ENCODE measurements around the gene SYNE3. TPM values are rescaled to one million over a fixed set of nuclear protein-coding genes. Genes with fewer than 3 reads are reported as not detected.

SYNE3 gene
- total and polyA plus RNA-seq, 4 donors = 0.47 to 9.0 (median 4.7) TPM

GRCh38 chr14:95502381-95502950, 14.0 kb downstream of the SYNE3 start:
- H3K27me3 ChIP-seq (ENCODE audit: control insufficient read depth in 4 of 4, insufficient read depth in 4 of 4, low read length in 3 of 4) = no peaks in the 10 kb centered on the region
- no peak for DNase-seq (ENCODE audit: low spot score)
- H3K9me3 ChIP-seq (ENCODE audit: control insufficient read depth in 4 of 4, low read length in 3 of 4) = no peaks in the 10 kb centered on the region
- H3K9ac ChIP-seq (ENCODE audit: low read depth in 1 of 2, low read length in 2 of 2) = no peak overlapping the region
- TF ChIP-seq RXRA (IDR thresholded peaks at IDR 0.05) = no peak
- no peak for TF ChIP-seq JUND (IDR thresholded peaks at IDR 0.05)
- no peak for TF ChIP-seq RAD21 (IDR thresholded peaks at IDR 0.05)
- no peak for TF ChIP-seq EGR1 (IDR thresholded peaks at IDR 0.05; ENCODE audit: low read depth in 2 of 2)
- no peak for TF ChIP-seq FOXA2 (IDR thresholded peaks at IDR 0.05)
- no peak for TF ChIP-seq SP1 (IDR thresholded peaks at IDR 0.05)
- TF ChIP-seq NR2F2 (IDR thresholded peaks at IDR 0.05) = no peak
- TF ChIP-seq YY1 (IDR thresholded peaks at IDR 0.05) = no peak
- no peak for TF ChIP-seq HNF4A (conservative IDR thresholded peaks at IDR 0.05)
- no peak for TF ChIP-seq GABPA (IDR thresholded peaks at IDR 0.05 in 1 of 2, conservative IDR thresholded peaks at IDR 0.05 in 1 of 2)
- no peak for TF ChIP-seq ATF3 (IDR thresholded peaks at IDR 0.05)
- no peak for TF ChIP-seq TAF1 (conservative IDR thresholded peaks at IDR 0.05)
- TF ChIP-seq MAX (IDR thresholded peaks at IDR 0.05) = no peak
- no peak for TF ChIP-seq ZBTB33 (IDR thresholded peaks at IDR 0.05)
- TF ChIP-seq REST (IDR thresholded peaks at IDR 0.05) = no peak
- no peak for TF ChIP-seq HNF4G (IDR thresholded peaks at IDR 0.05)
- TF ChIP-seq FOXA1 (IDR thresholded peaks at IDR 0.05) = no peak
- TF ChIP-seq CTCF (IDR thresholded peaks at IDR 0.05; ENCODE audit: low read depth, low read length, missing input control) = no peak
- H3K36me3 ChIP-seq (ENCODE audit: control insufficient read depth in 4 of 4, insufficient read depth in 3 of 4, low read depth in 1 of 4, low read length in 3 of 4) = peaks cover 0 to 2% (median 0%) of the 10 kb centered on the region in 4 donors
- peaks cover 2 to 39% (median 23%) of the 10 kb centered on the region in 4 donors for H3K4me1 ChIP-seq (ENCODE audit: control insufficient read depth in 4 of 4, insufficient read depth in 4 of 4, low read length in 3 of 4)
- no peak overlapping the region for H3K4me3 ChIP-seq (ENCODE audit: low read depth in 1 of 3, low read length in 3 of 3)
- no peak overlapping the region for H3K27ac ChIP-seq (ENCODE audit: low read depth in 1 of 2, low read length in 2 of 2)
- WGBS = 88% methylated on average over 14 of the region's 14 CpGs

Data from liver (tissue), 9 donors.